ENCODE results near the gene SLC25A23. TPM values are rescaled to one million over a fixed set of nuclear protein-coding genes. Genes with fewer than 3 reads are reported as not detected.

SLC25A23 gene
- total RNA-seq, 1 experiment from 2014 or later = 73.5 TPM

DNA sequence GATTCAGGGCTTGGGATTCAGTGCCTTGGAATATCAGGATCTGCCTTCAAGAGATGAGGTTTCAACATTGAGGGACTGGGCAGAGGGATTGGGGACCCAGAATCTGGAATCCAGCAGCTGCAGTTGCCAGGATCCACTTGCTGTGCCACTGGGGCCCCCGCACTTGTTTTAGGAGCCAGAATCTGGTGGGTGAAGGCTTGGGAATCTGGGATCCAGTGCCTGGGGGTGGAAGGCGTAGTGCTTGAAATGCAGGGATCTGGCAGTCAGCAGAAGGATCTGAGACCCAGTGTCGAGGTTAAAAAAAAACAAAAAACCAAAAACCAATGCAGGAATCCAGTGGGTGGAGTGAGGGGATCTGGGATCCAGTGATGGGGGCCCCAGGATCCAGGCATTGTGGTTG lies 18.7 kb downstream of the SLC25A23 start:
- BruUV-seq (replicated peaks) = no TSS peak
- no peak overlapping the region for H3K4me3 Mint-ChIP-seq (ENCODE audit: unreplicated experiment)
- no peaks in the 10 kb centered on the region for H3K4me1 ChIP-seq

DNA sequence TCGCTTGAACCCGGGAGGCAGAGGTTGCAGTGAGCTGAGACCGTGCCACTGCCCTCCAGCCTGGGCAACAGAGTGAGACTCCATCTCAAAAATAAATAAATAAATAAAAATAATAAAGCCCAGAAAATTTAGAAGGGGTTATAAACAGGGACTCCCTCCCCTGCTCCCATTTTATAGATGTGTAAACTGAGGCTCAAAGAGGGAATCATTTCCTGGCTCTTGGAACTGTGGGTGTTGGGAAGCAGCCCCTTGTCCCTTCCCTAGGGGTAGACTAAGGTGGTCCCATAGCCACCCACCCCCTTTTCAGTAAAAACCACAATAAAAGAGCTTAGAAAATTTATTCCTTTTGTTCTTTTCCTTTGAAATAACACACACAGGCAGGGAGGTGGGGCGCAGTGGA lies 19.8 kb downstream of the SLC25A23 start:
- TF ChIP-seq, protein P1, sequence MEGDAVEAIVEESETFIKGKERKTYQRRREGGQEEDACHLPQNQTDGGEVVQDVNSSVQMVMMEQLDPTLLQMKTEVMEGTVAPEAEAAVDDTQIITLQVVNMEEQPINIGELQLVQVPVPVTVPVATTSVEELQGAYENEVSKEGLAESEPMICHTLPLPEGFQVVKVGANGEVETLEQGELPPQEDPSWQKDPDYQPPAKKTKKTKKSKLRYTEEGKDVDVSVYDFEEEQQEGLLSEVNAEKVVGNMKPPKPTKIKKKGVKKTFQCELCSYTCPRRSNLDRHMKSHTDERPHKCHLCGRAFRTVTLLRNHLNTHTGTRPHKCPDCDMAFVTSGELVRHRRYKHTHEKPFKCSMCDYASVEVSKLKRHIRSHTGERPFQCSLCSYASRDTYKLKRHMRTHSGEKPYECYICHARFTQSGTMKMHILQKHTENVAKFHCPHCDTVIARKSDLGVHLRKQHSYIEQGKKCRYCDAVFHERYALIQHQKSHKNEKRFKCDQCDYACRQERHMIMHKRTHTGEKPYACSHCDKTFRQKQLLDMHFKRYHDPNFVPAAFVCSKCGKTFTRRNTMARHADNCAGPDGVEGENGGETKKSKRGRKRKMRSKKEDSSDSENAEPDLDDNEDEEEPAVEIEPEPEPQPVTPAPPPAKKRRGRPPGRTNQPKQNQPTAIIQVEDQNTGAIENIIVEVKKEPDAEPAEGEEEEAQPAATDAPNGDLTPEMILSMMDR (IDR thresholded peaks at IDR 0.05; ENCODE audit: insufficient read depth in 1 of 2, low read depth in 1 of 2, low read length in 1 of 2, severe bottlenecking in 1 of 2, unreplicated experiment in 1 of 2) = no peak
- H3K36me3 Mint-ChIP-seq (ENCODE audit: insufficient read depth, unreplicated experiment) = peaks cover 15% of the 10 kb centered on the region
- H3K27me3 Mint-ChIP-seq (ENCODE audit: insufficient read depth, unreplicated experiment) = no peaks in the 10 kb centered on the region
- Histone ChIP-seq H3K4me1 (no peaks in the 10 kb centered on the region), H3K9me3 (no peaks in the 10 kb centered on the region), H3K36me3 (ENCODE audit: control insufficient read depth, insufficient read depth, low read length) (no peaks in the 10 kb centered on the region; the same call in 1 of the 2 replicates), H3K27me3 (replicated peaks; ENCODE audit: control insufficient read depth, insufficient read depth, low read length) (no peaks in the 10 kb centered on the region), H3K4me3 (ENCODE audit: low read depth, low read length) (no peak overlapping the region)
- no peak overlapping the region for H3K27ac Mint-ChIP-seq (ENCODE audit: unreplicated experiment)
- no peak overlapping the region for H3K4me3 Mint-ChIP-seq (ENCODE audit: unreplicated experiment)
- H3K4me1 Mint-ChIP-seq (ENCODE audit: low read depth, unreplicated experiment) = no peaks in the 10 kb centered on the region
- DNase-seq = no peak
- POLR2A ChIA-PET = no interaction called here
- BruUV-seq (replicated peaks) = no TSS peak
- CTCF ChIA-PET = no interaction called here
- no peaks in the 10 kb centered on the region for H3K9me3 Mint-ChIP-seq (ENCODE audit: unreplicated experiment)
- intact Hi-C loops (cut with micrococcal nuclease; ENCODE audit: unreplicated experiment) = no loop called here

More for the DNA sequence above, 18.7 kb downstream of the SLC25A23 start:
- POLR2A ChIA-PET = no interaction called here
- no peak for DNase-seq
- peaks cover 21% of the 10 kb centered on the region for H3K36me3 Mint-ChIP-seq (ENCODE audit: insufficient read depth, unreplicated experiment)
- no peaks in the 10 kb centered on the region for H3K27me3 Mint-ChIP-seq (ENCODE audit: insufficient read depth, unreplicated experiment)
- peaks cover 8% of the 10 kb centered on the region for H3K9me3 Mint-ChIP-seq (ENCODE audit: unreplicated experiment)
- intact Hi-C loops (cut with micrococcal nuclease; ENCODE audit: unreplicated experiment) = no loop called here
- H3K4me3 ChIP-seq (ENCODE audit: low read depth, low read length) = no peak overlapping the region
- H3K9me3 ChIP-seq = no peaks in the 10 kb centered on the region
- no peaks in the 10 kb centered on the region for H3K27me3 ChIP-seq (replicated peaks; ENCODE audit: control insufficient read depth, insufficient read depth, low read length)
- CTCF ChIA-PET = no interaction called here
- TF ChIP-seq, protein P1 (IDR thresholded peaks at IDR 0.05; ENCODE audit: insufficient read depth in 1 of 2, low read depth in 1 of 2, low read length in 1 of 2, severe bottlenecking in 1 of 2, unreplicated experiment in 1 of 2) = no peak
- H3K36me3 ChIP-seq (ENCODE audit: control insufficient read depth, insufficient read depth, low read length) = no peaks in the 10 kb centered on the region; the same call in 1 of the 2 replicates
- no peak overlapping the region for H3K27ac Mint-ChIP-seq (ENCODE audit: unreplicated experiment)
- no peaks in the 10 kb centered on the region for H3K4me1 Mint-ChIP-seq (ENCODE audit: low read depth, unreplicated experiment)

DNA sequence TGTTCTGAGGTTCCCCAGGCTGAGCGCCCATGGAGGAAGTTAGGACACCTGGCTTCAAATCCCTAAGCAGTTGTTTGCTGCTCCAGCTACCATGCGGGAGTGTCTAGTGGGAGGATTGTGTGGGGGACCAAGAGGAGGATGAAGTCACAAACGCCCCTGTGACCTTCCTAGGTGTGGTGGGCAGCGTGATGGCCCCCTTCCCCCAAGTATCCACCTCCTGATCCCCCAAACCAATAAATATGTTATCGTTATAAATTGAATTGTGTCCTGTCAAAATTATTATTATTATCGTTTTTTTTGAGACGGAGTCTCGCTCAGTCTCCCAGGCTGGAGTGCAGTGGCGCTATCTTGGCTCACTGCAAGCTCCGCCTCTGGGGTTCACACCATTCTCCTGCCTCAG lies 25.9 kb downstream of the SLC25A23 start, which contains the start of gene SLC25A41:
SLC25A41 (minus strand) TSS at position 101 of the 400 bp plus-strand sequence; CDS start at position 31, 70 bp downstream.
- Histone ChIP-seq H3K4me3 (ENCODE audit: low read depth, low read length) (no peak within 1 kb of the TSS), H3K4me1 (no peaks in the 10 kb centered on the region), H3K36me3 (ENCODE audit: control insufficient read depth, insufficient read depth, low read length) (no peaks in the 10 kb centered on the region), H3K9me3 (no peaks in the 10 kb centered on the region), H3K27me3 (replicated peaks; ENCODE audit: control insufficient read depth, insufficient read depth, low read length) (no peaks in the 10 kb centered on the region)
- TF ChIP-seq, protein P1 (IDR thresholded peaks at IDR 0.05; ENCODE audit: insufficient read depth in 1 of 2, low read depth in 1 of 2, low read length in 1 of 2, severe bottlenecking in 1 of 2, unreplicated experiment in 1 of 2) = no peak
- no peak for DNase-seq
- no peak within 1 kb of the TSS for H3K27ac Mint-ChIP-seq (ENCODE audit: unreplicated experiment)
- H3K36me3 Mint-ChIP-seq (ENCODE audit: insufficient read depth, unreplicated experiment) = no peaks in the 10 kb centered on the region
- H3K4me3 Mint-ChIP-seq (ENCODE audit: unreplicated experiment) = no peak within 1 kb of the TSS
- CTCF ChIA-PET = no interaction called here
- H3K27me3 Mint-ChIP-seq (ENCODE audit: insufficient read depth, unreplicated experiment) = no peaks in the 10 kb centered on the region
- H3K9me3 Mint-ChIP-seq (ENCODE audit: unreplicated experiment) = no peaks in the 10 kb centered on the region
- intact Hi-C loops (cut with micrococcal nuclease; ENCODE audit: unreplicated experiment) = no loop called here
- no peaks in the 10 kb centered on the region for H3K4me1 Mint-ChIP-seq (ENCODE audit: low read depth, unreplicated experiment)
- POLR2A ChIA-PET = no interaction called here
- BruUV-seq (replicated peaks) = no TSS peak

Data from Caco-2 (cell line).